Mononuclear cell (primary cell): ENCODE measurements around the gene NXPH1. TPM values are rescaled to one million over a fixed set of nuclear protein-coding genes. Genes with fewer than 3 reads are reported as not detected.

Experiments used
- H3K27me3 ChIP-seq: 2 replicates; pipeline ENCODE4 v1.6.0; 2011; ENCODE audit warnings: low read length, control low read depth; ENCODE audit not compliant: insufficient read depth
- H3K4me1 ChIP-seq: 2 replicates; pipeline ENCODE4 v1.5.1; 2011; ENCODE audit warnings: mild to moderate bottlenecking, low read length, control low read depth; ENCODE audit not compliant: insufficient read depth
- H3K4me3 ChIP-seq: 2 replicates; pipeline ENCODE4 v1.5.1; 2011; ENCODE audit warnings: mild to moderate bottlenecking, low read length, moderate library complexity
- H3K9me3 ChIP-seq: 2 replicates; pipeline ENCODE4 v1.5.1; 2011; ENCODE audit warnings: low read depth, mild to moderate bottlenecking, control low read depth, low read length
- total RNA-seq: library from RNA; depleted of rRNA; stranded (reverse); fragments of >200 nt; gene quantifications from one replicate; pipeline ENCODE4 v1.2.3, GENCODE V29; 2012

NXPH1 gene
- total RNA-seq, 1 donor, result not detected

DNA sequence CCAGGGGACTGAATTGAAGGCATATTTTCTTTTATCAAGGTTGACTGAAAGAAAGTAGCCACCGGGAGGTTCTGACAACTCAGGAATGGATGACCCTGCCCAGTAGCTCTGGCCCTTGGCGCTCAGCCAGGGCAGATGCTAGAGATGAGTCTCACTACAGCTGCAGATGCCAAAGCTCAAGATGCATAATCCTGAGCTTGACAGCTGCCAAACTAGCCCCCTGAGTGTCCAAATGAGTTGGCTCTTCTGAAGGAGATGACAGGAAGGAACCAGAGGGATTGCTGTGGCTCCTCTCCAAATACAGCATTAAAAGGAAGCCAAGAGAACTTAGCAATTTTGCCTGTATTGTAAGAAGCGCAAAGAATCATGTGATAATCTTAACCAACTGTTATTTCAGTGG is 78.4 kb downstream of the NXPH1 start:
- Histone ChIP-seq H3K9me3 (no peaks in the 10 kb centered on the region), H3K27me3 (no peaks in the 10 kb centered on the region), H3K4me3 (no peak overlapping the region), H3K4me1 (no peaks in the 10 kb centered on the region)

GRCh38 chr7:8514781-8515519 is 81.5 kb downstream of the NXPH1 start:
- H3K27me3 ChIP-seq, result no peaks in the 10 kb centered on the region
- H3K4me1 ChIP-seq, result no peaks in the 10 kb centered on the region
- no peaks in the 10 kb centered on the region for H3K9me3 ChIP-seq
- no peak overlapping the region for H3K4me3 ChIP-seq

- H3K9me3 ChIP-seq, result no peaks in the 10 kb centered on the region
- H3K4me1 ChIP-seq, result no peaks in the 10 kb centered on the region
- H3K27me3 ChIP-seq, result no peaks in the 10 kb centered on the region
- H3K4me3 ChIP-seq, result no peak overlapping the region
These were observed 82.3 kb downstream of the NXPH1 start for GRCh38 chr7:8515640-8516185.

GRCh38 chr7:8516976-8517375 is 83.6 kb downstream of the NXPH1 start:
- Histone ChIP-seq H3K9me3 (no peaks in the 10 kb centered on the region), H3K27me3 (no peaks in the 10 kb centered on the region), H3K4me3 (no peak overlapping the region), H3K4me1 (no peaks in the 10 kb centered on the region)

DNA sequence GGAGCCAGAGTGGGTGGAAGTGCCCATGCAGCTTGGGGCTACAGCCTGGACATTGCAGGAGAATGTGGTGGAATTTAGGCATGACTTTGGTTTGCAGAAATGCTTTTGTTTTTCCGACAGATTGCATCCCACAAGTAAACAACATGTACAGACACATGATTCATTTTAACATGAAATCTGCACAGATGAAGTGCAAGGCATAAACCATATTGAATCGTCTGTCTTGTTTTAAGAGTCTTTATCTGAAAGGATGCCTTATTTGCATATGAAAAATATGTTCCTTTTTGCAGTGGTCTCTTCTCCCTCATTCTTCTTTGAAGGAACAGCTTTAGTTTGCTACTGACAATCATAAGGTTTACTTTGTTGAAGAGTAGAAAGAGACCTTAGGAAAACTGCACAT is 94.9 kb downstream of the NXPH1 start:
- no peaks in the 10 kb centered on the region for H3K27me3 ChIP-seq
- H3K4me1 ChIP-seq, result no peaks in the 10 kb centered on the region
- no peaks in the 10 kb centered on the region for H3K9me3 ChIP-seq
- H3K4me3 ChIP-seq, result no peak overlapping the region

DNA sequence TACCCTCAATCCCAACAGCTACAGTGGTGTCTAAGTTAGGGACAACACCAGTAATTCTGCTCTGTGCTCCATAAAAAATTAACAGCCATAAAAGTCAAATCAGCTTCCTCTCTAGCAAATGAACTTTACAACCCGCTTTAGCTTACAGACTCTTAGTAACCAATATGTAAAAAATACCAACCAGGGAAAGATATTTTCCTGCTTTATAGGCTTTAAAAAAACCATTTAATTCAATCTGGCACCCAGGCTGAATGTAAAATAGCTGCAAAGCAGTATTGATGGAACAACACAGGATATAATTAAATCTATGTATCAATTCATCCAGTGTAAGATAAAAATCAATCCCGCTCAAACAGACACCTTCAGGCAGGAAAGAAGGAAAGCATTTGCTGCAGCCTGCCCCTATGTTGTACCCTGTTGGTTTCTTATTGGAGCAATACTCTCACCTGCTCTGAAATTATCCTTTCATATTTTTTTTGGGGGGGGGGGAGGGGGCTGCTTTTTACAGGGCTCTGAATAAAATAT is 98.6 kb downstream of the NXPH1 start:
- H3K27me3 ChIP-seq, result no peaks in the 10 kb centered on the region
- no peaks in the 10 kb centered on the region for H3K9me3 ChIP-seq
- H3K4me1 ChIP-seq, result no peaks in the 10 kb centered on the region
- no peak overlapping the region for H3K4me3 ChIP-seq

- no peaks in the 10 kb centered on the region for H3K27me3 ChIP-seq
- H3K4me1 ChIP-seq, result no peaks in the 10 kb centered on the region
- no peaks in the 10 kb centered on the region for H3K9me3 ChIP-seq
- H3K4me3 ChIP-seq, result no peak overlapping the region
These were observed 103.0 kb downstream of the NXPH1 start for GRCh38 chr7:8536431-8536830.

DNA sequence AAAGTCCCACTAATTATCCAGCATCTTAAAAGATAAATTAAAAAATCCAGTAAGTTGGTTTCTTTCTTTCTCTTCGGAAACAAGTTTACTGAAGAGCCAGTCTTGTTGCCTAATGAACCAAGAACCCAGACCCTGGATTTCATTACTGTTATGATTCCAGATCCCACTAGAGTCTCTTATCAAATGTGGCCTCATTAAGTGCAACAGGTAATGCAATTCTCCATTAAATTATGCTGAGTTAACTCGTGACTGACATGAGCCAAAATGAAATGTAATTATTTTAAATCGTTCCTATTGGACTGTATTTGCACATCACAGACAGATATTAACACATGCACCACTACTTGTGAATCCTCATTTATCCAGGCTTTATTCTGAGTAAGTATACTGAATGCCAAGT is 115.6 kb downstream of the NXPH1 start:
- H3K27me3 ChIP-seq, result no peaks in the 10 kb centered on the region
- no peak overlapping the region for H3K4me3 ChIP-seq
- H3K9me3 ChIP-seq, result no peaks in the 10 kb centered on the region
- H3K4me1 ChIP-seq, result no peaks in the 10 kb centered on the region

- H3K9me3 ChIP-seq, result no peaks in the 10 kb centered on the region
- no peaks in the 10 kb centered on the region for H3K4me1 ChIP-seq
- H3K4me3 ChIP-seq, result no peak overlapping the region
- no peaks in the 10 kb centered on the region for H3K27me3 ChIP-seq
These were observed 127.1 kb downstream of the NXPH1 start for GRCh38 chr7:8560501-8560900.

DNA sequence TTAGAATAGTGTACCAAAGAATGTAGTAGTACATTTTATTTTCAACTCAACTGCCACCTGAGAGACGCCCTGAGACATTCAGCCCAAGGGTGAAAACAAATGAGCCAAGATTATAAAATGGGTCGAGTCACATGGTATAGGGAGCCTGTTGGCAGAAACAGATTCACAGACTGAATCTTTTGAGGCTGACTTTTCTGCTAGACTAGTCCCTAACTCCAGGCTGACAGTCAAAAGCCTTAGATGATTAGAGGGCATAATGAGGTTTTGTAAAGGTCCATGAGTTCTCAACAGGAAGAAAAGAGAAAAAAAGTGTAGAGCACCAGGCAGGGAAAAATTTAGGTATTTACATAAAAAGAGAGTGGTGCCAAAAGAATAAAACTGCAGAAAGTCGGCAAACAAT is 128.0 kb downstream of the NXPH1 start:
- no peaks in the 10 kb centered on the region for H3K27me3 ChIP-seq
- H3K4me1 ChIP-seq, result no peaks in the 10 kb centered on the region
- H3K9me3 ChIP-seq, result no peaks in the 10 kb centered on the region
- H3K4me3 ChIP-seq, result no peak overlapping the region

- no peak overlapping the region for H3K4me3 ChIP-seq
- H3K4me1 ChIP-seq, result no peaks in the 10 kb centered on the region
- no peaks in the 10 kb centered on the region for H3K9me3 ChIP-seq
- no peaks in the 10 kb centered on the region for H3K27me3 ChIP-seq
These were observed 130.9 kb downstream of the NXPH1 start for GRCh38 chr7:8564281-8564680.

GRCh38 chr7:8566016-8566415 is 132.6 kb downstream of the NXPH1 start:
- Histone ChIP-seq H3K9me3 (no peaks in the 10 kb centered on the region), H3K4me1 (no peaks in the 10 kb centered on the region), H3K4me3 (no peak overlapping the region), H3K27me3 (no peaks in the 10 kb centered on the region)

GRCh38 chr7:8567626-8568025 is 134.2 kb downstream of the NXPH1 start:
- Histone ChIP-seq H3K27me3 (no peaks in the 10 kb centered on the region), H3K4me1 (no peaks in the 10 kb centered on the region), H3K4me3 (no peak overlapping the region), H3K9me3 (no peaks in the 10 kb centered on the region)

GRCh38 chr7:8579661-8580194 is 146.3 kb downstream of the NXPH1 start:
- H3K4me3 ChIP-seq, result no peak overlapping the region
- H3K27me3 ChIP-seq, result no peaks in the 10 kb centered on the region
- H3K4me1 ChIP-seq, result no peaks in the 10 kb centered on the region
- H3K9me3 ChIP-seq, result no peaks in the 10 kb centered on the region

DNA sequence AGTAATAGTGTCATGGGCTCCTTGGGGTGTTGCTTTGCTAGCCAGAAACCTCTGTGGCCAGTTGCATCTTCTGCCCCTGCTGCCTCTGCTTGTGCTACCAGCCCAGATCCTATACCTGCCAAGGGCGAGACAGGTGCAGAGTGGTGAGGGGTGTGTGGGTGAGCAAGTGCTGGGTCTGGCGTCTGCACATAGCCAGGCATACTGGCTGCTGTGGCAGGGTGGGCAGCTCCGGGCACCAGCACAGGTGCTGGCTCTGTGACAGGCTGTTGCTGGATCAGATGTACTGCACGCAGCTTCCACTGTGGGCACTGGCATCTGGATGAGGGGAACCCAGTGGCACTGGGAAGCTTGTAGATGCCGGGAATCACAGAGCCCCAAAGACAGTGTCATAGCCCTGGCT is 148.4 kb downstream of the NXPH1 start:
- no peaks in the 10 kb centered on the region for H3K4me1 ChIP-seq
- no peaks in the 10 kb centered on the region for H3K9me3 ChIP-seq
- H3K27me3 ChIP-seq, result no peaks in the 10 kb centered on the region
- no peak overlapping the region for H3K4me3 ChIP-seq

DNA sequence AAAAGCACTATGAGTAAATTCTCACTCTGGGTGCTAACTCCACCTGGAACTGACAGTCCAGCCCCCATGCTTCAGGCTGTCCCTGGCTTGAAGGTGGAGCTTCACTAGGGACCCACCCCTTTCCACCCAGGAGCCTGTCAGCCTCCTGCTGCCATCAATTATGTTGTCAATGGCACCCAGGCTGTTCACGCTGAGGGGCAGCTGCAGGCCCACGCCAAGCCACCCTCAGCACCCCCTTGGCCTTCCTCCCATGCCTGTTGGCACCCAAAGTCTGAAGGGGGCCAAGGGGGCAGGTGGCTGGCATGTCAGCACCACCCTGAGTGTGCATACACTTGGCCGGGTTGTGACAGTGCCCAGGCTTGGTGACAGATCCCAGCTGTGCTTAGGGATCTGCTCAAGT is 149.3 kb downstream of the NXPH1 start:
- H3K9me3 ChIP-seq, result no peaks in the 10 kb centered on the region
- H3K4me1 ChIP-seq, result no peaks in the 10 kb centered on the region
- H3K4me3 ChIP-seq, result no peak overlapping the region
- no peaks in the 10 kb centered on the region for H3K27me3 ChIP-seq
